Epithelial cell of prostate (primary cell): ENCODE measurements around the gene CNNM4.

ENCODE experiments used
- DNase-seq: peaks from one replicate; pipeline ENCODE4 v3.0.0-alpha.2; 2011; ENCODE audit warnings: low read depth, low spot score
- H3K27ac ChIP-seq: fragments of 450-650 bp; 2 replicates; pipeline ENCODE4 v1.5.1; 2017; ENCODE audit warnings: mild to moderate bottlenecking

The CNNM4 gene

GRCh38 chr2:96808176-96808837, 47.6 kb downstream of the CNNM4 start:
- no peak for DNase-seq
- no peak overlapping the region for H3K27ac ChIP-seq

- DNase-seq: no peak
- H3K27ac ChIP-seq: no peak overlapping the region
Observed at GRCh38 chr2:96809216-96809882, 48.6 kb downstream of the CNNM4 start.

- DNase-seq: no peak
- H3K27ac ChIP-seq: no peak overlapping the region
Observed at GRCh38 chr2:96809951-96810782, 49.5 kb downstream of the CNNM4 start.

- DNase-seq: no peak
- H3K27ac ChIP-seq: no peak overlapping the region
Observed at GRCh38 chr2:96810783-96811192, 50.1 kb downstream of the CNNM4 start.

- no peak for DNase-seq
- H3K27ac ChIP-seq: no peak overlapping the region
Observed at GRCh38 chr2:96811917-96812316, 51.2 kb downstream of the CNNM4 start.

GRCh38 chr2:96813656-96814055, 53.0 kb downstream of the CNNM4 start:
- no peak overlapping the region for H3K27ac ChIP-seq
- no peak for DNase-seq

- H3K27ac ChIP-seq: peak overlapping the region; percentile 65
- no peak for DNase-seq
Observed at GRCh38 chr2:96815326-96816126, 54.8 kb downstream of the CNNM4 start.

GRCh38 chr2:96816127-96816835, 55.6 kb downstream of the CNNM4 start, which contains the start of gene CNNM3:
Gene CNNM3, plus strand, starts transcription at chr2:96816268. Its CDS starts 10 bp downstream, at chr2:96816278.
- peak; percentile 57 for DNase-seq
- H3K27ac ChIP-seq: peak within 1 kb of the TSS; percentile 65

GRCh38 chr2:96816836-96817702, 56.4 kb downstream of the CNNM4 start:
- H3K27ac ChIP-seq: no peak overlapping the region
- no peak for DNase-seq

GRCh38 chr2:96817882-96818281, 57.2 kb downstream of the CNNM4 start:
- H3K27ac ChIP-seq: no peak overlapping the region
- no peak for DNase-seq

- DNase-seq: no peak
- no peak overlapping the region for H3K27ac ChIP-seq
Observed at GRCh38 chr2:96819128-96819875, 58.6 kb downstream of the CNNM4 start.

GRCh38 chr2:96819876-96820511, 59.3 kb downstream of the CNNM4 start:
- no peak overlapping the region for H3K27ac ChIP-seq
- DNase-seq: no peak

- H3K27ac ChIP-seq: no peak overlapping the region
- DNase-seq: no peak
Observed at GRCh38 chr2:96821113-96821675, 60.5 kb downstream of the CNNM4 start.

- no peak for DNase-seq
- no peak overlapping the region for H3K27ac ChIP-seq
Observed at GRCh38 chr2:96822786-96823185, 62.1 kb downstream of the CNNM4 start.

GRCh38 chr2:96823198-96823597, 62.5 kb downstream of the CNNM4 start:
- no peak overlapping the region for H3K27ac ChIP-seq
- DNase-seq: no peak

- H3K27ac ChIP-seq: no peak overlapping the region
- no peak for DNase-seq
Observed at GRCh38 chr2:96824079-96824870, 63.6 kb downstream of the CNNM4 start.
